Measurements from ENCODE around the gene MCC.

Gene MCC

DNA sequence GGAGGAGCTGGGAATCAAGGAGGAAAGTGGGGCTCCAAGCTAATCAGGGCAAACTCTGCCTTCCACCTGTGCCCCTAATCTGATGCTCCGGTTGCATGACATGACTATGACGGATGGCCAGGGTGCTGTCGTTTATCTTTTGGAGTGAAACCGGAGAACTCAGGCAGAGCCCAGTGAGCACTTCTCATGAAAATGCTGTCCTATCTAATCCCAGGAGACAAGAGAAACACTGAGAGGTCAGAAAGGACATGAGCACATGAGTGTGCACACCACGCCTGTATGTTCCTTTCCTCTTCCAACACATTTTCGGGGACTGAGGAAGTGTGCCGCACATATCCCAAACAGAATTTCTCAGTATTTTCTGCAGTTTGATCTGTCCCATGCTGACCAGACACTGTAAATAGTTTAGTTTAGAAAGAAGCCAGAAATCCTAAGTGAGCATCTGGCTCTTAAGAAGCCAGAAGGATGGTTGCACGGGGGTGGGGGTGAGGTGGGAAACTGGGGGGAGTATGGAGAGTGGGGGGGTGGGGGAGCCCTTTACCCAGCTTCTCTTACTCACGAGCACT lies 270.6 kb downstream of the MCC start (continued):
- TF ChIP-seq ZNF280C (tag by site-specific recombination; IDR thresholded peaks at IDR 0.05) (no peak), TRIM28 (IDR thresholded peaks at IDR 0.05; ENCODE audit: borderline replicate concordance, low read length) (no peak), KLF7 (tag by site-specific recombination; IDR thresholded peaks at IDR 0.05; ENCODE audit: borderline replicate concordance) (no peak), ZNF366 (tag by site-specific recombination; conservative IDR thresholded peaks at IDR 0.05) (peak; percentile 61; the same call in 1 of the 2 replicates), ZNF610 (tag by site-specific recombination; IDR thresholded peaks at IDR 0.05; ENCODE audit: borderline replicate concordance) (no peak), ZNF777 (tag by site-specific recombination; IDR thresholded peaks at IDR 0.05; ENCODE audit: borderline replicate concordance) (no peak), ZNF202 (tag by site-specific recombination; IDR thresholded peaks at IDR 0.05; ENCODE audit: borderline replicate concordance) (no peak), GLI2 (tag by site-specific recombination; IDR thresholded peaks at IDR 0.05; ENCODE audit: borderline replicate concordance, low read depth) (no peak), ZNF292 (tag by site-specific recombination; IDR thresholded peaks at IDR 0.05; ENCODE audit: borderline replicate concordance, low read depth) (no peak), ZFP3 (tag by site-specific recombination; IDR thresholded peaks at IDR 0.05; ENCODE audit: low read depth) (no peak), ZNF558 (tag by site-specific recombination; IDR thresholded peaks at IDR 0.05) (no peak), ZNF624 (tag by site-specific recombination; IDR thresholded peaks at IDR 0.05) (no peak), ZSCAN30 (tag by site-specific recombination; IDR thresholded peaks at IDR 0.05) (no peak), ZBTB49 (tag by site-specific recombination; IDR thresholded peaks at IDR 0.05; ENCODE audit: low read depth) (no peak), ZNF10 (tag by site-specific recombination; IDR thresholded peaks at IDR 0.05) (no peak), ZNF2 (tag by site-specific recombination; IDR thresholded peaks at IDR 0.05) (no peak), ZNF837 (tag by site-specific recombination; IDR thresholded peaks at IDR 0.05) (no peak), HIC1 (tag by site-specific recombination; IDR thresholded peaks at IDR 0.05) (peak; percentile 48), ZNF473 (tag by site-specific recombination; IDR thresholded peaks at IDR 0.05) (no peak), PRDM2 (tag by site-specific recombination; IDR thresholded peaks at IDR 0.05; ENCODE audit: borderline replicate concordance) (no peak), ZNF221 (tag by site-specific recombination; IDR thresholded peaks at IDR 0.05; ENCODE audit: borderline replicate concordance) (no peak), SALL2 (tag by site-specific recombination; IDR thresholded peaks at IDR 0.05; ENCODE audit: borderline replicate concordance) (no peak), ZNF692 (tag by site-specific recombination; IDR thresholded peaks at IDR 0.05) (0 out of 2 replicates have a peak, but pooled peaks have one; percentile 35)
- TF ChIP-seq, protein P1, sequence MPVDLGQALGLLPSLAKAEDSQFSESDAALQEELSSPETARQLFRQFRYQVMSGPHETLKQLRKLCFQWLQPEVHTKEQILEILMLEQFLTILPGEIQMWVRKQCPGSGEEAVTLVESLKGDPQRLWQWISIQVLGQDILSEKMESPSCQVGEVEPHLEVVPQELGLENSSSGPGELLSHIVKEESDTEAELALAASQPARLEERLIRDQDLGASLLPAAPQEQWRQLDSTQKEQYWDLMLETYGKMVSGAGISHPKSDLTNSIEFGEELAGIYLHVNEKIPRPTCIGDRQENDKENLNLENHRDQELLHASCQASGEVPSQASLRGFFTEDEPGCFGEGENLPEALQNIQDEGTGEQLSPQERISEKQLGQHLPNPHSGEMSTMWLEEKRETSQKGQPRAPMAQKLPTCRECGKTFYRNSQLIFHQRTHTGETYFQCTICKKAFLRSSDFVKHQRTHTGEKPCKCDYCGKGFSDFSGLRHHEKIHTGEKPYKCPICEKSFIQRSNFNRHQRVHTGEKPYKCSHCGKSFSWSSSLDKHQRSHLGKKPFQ (tag by site-specific recombination; IDR thresholded peaks at IDR 0.05) = no peak
